HEK293T (cell line): ENCODE results near the gene SALL2.
"Not testable (repeated sequence)": the region's sequence is repeated elsewhere in the genome, so short reads cannot be mapped to it uniquely, and the experiment has no call there.

Experiments used
- CTCF ChIA-PET: fragments of 350-600 bp; formaldehyde crosslinking; extraction: SDS; loops from one replicate; lab custom pipeline; 2021; ENCODE audit warnings: antibody characterized with exemption, inconsistent platforms; lab: Yijun Ruan, JAX
- POLR2A ChIA-PET: fragments of 350-600 bp; formaldehyde crosslinking; extraction: SDS; loops from one replicate; lab custom pipeline; 2020; ENCODE audit warnings: antibody characterized with exemption, inconsistent platforms; lab: Yijun Ruan, JAX
- DNase-seq: peaks from one replicate; pipeline ENCODE4 v3.0.0; 2012; ENCODE audit warnings: mixed read lengths; ENCODE audit errors: extremely low spot score
- ARNT ChIP-seq: fragments of 450-650 bp; IDR thresholded peaks from 2 replicates; pipeline ENCODE4 v1.6.1; 2017; ENCODE audit warnings: mild to moderate bottlenecking
- BHLHE40 ChIP-seq: fragments of 450-650 bp; IDR thresholded peaks from 2 replicates; pipeline ENCODE4 v1.6.1; 2016; ENCODE audit warnings: mild to moderate bottlenecking, moderate library complexity, borderline replicate concordance
- CTBP1 ChIP-seq: fragments of 450-650 bp; IDR thresholded peaks from 2 replicates; pipeline ENCODE4 v1.6.1; 2016; ENCODE audit warnings: borderline replicate concordance
- ELF4 ChIP-seq: fragments of 450-650 bp; IDR thresholded peaks from 2 replicates; pipeline ENCODE4 v1.6.1; 2017; ENCODE audit warnings: antibody characterized with exemption
- FOXA1 ChIP-seq: fragments of 450-650 bp; IDR thresholded peaks from 2 replicates; pipeline ENCODE4 v1.6.1; 2016; ENCODE audit warnings: mild to moderate bottlenecking
- FOXK2 ChIP-seq: fragments of 450-650 bp; IDR thresholded peaks from 2 replicates; pipeline ENCODE4 v1.6.1; 2016; ENCODE audit warnings: mild to moderate bottlenecking
- FOXM1 ChIP-seq: fragments of 450-650 bp; IDR thresholded peaks from 2 replicates; pipeline ENCODE4 v1.6.1; 2017; ENCODE audit warnings: mild to moderate bottlenecking, borderline replicate concordance
- HDGF ChIP-seq: fragments of 450-650 bp; IDR thresholded peaks from 2 replicates; pipeline ENCODE4 v1.6.1; 2017; ENCODE audit warnings: antibody characterized with exemption, borderline replicate concordance
- L3MBTL2 ChIP-seq: fragments of 450-650 bp; conservative IDR thresholded peaks from 2 replicates; pipeline ENCODE4 v1.6.1; 2016; ENCODE audit warnings: mild to moderate bottlenecking
- LEF1 ChIP-seq: fragments of 450-650 bp; IDR thresholded peaks from 2 replicates; pipeline ENCODE4 v1.6.1; 2017; ENCODE audit warnings: mild to moderate bottlenecking, borderline replicate concordance
- NFRKB ChIP-seq: fragments of 450-650 bp; IDR thresholded peaks from 2 replicates; pipeline ENCODE4 v1.6.1; 2016; ENCODE audit warnings: mild to moderate bottlenecking, moderate library complexity
- PKNOX1 ChIP-seq: fragments of 450-650 bp; IDR thresholded peaks from 2 replicates; pipeline ENCODE4 v1.6.1; 2016
- SP1 ChIP-seq: fragments of 450-650 bp; IDR thresholded peaks from 2 replicates; pipeline ENCODE4 v1.6.1; 2017
- SUZ12 ChIP-seq: fragments of 450-650 bp; IDR thresholded peaks from 2 replicates; pipeline ENCODE4 v1.6.1; 2016; ENCODE audit warnings: mild to moderate bottlenecking
- TARDBP ChIP-seq: fragments of 450-650 bp; IDR thresholded peaks from 2 replicates; pipeline ENCODE4 v1.6.1; 2016
- ZNF384 ChIP-seq: fragments of 450-650 bp; IDR thresholded peaks from 2 replicates; pipeline ENCODE4 v1.6.1; 2016

SALL2 gene

DNA sequence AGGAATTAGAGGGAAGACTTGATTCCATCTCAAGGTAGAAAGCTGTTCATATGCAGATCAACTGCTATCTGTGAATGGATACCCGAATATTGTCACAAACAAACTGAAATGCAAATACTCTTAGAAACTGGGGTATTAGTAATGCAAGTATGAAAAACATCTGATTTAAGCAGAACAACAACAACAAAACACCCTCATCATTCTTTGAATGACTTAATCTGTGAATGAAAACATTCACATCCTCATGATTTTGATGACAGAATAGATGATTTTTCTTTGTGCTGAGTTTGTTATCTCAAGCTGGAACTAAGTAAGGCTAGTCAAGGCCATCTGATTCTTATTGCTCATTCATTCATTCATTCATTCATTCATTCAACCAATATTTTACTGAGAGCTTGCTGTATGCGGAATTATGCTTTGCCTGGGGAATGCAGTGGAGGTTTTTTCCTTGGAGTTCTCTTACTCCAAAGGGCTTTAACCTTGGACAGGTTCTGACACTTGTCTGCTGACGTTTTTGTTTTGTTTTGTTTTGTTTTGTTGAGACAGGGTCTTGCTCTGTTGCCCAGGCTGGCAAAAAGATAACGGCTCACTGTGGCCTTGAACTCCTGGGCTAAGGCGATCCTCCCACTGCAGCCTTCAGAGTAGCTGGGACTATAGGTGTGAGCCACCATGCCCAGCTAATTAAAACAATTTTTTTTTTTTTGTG lies 30.4 kb upstream of the SALL2 start:
- ChIA-PET CTCF (interaction anchor here (0.6 to 2.9 kb wide), 8 partner anchors 18 to 99 kb away, joined by 3 to 35 read pairs (median 3); partner anchors contain the start of gene METTL3), POLR2A (interaction anchor here (0.7 to 1.9 kb wide), 4 partner anchors 30 to 101 kb away, joined by 3 to 15 read pairs (median 6); partner anchors contain the start of genes CHD8, METTL3 and SALL2)
- no peak for DNase-seq
- no peak for TF ChIP-seq ARNT
- TF ChIP-seq PKNOX1, result no peak
- no peak for TF ChIP-seq FOXA1
- no peak for TF ChIP-seq ZNF384
- no peak for TF ChIP-seq SP1
- no peak for TF ChIP-seq HDGF
- no peak for TF ChIP-seq FOXM1
- no peak for TF ChIP-seq LEF1
- TF ChIP-seq L3MBTL2, result no peak
- TF ChIP-seq ELF4, result no peak
- no peak for TF ChIP-seq CTBP1
- TF ChIP-seq BHLHE40, result no peak
- TF ChIP-seq FOXK2, result no peak

DNA sequence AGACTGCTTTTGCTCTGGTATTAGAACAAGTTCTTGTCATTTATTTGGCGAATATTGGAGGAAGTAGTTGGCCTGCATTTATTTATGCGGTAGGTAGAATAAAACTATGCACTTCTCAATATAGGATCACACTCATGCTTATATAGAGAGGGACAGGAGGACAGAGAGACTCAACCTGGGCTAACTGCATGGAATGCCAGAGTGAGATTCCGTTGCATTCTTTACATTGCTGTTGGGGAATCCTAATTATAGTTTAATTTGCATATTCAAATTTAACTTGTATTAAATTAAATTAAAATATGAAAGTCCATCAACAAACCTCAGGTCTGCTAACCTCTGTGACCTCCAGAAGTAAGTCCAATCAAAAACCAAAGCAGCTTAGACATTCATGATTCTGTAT lies 27.1 kb upstream of the SALL2 start:
- no peak for DNase-seq
- ChIA-PET POLR2A (no interaction called here), CTCF (interaction anchor here (1.7 kb wide), 1 partner anchor 55 kb away, joined by 6 read pairs; no protein-coding TSS in a partner anchor)
- TF ChIP-seq ELF4 (no peak), SP1 (no peak), ARNT (no peak), FOXM1 (no peak), CTBP1 (no peak), SUZ12 (no peak), BHLHE40 (no peak), L3MBTL2 (no peak), HDGF (no peak), ZNF384 (no peak), FOXA1 (no peak)

DNA sequence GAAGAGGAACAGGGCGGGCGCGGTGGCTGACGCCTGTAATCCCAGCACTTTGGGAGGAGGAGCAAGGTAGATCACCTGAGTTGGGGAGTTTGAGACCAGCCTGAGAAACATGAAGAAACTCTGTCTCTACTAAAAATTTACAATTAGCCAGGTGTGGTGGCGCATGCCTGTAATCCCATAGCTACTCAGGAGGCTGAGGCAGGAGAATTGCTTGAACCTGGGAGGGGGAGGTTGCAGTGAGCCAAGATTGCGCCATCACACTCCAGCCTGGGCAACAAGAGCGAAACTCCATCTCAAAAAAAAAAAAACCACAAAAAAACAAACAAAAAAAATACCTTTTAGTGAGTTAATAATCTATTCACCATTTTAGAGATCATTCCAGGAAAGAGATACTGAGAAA lies 18.4 kb upstream of the SALL2 start:
- CTCF ChIA-PET, DNase-seq, POLR2A ChIA-PET: not testable (repeated sequence)

GRCh38 chr14:21543963-21544362 lies 17.8 kb upstream of the SALL2 start:
- CTCF ChIA-PET, result no interaction called here
- POLR2A ChIA-PET, result no interaction called here
- no peak for DNase-seq
- TF ChIP-seq LEF1 (no peak), SP1 (no peak), PKNOX1 (no peak), BHLHE40 (no peak), HDGF (no peak), FOXA1 (no peak), FOXK2 (no peak), CTBP1 (no peak), ELF4 (no peak), SUZ12 (no peak), TARDBP (no peak), NFRKB (no peak), L3MBTL2 (no peak), ZNF384 (no peak), FOXM1 (no peak)

DNA sequence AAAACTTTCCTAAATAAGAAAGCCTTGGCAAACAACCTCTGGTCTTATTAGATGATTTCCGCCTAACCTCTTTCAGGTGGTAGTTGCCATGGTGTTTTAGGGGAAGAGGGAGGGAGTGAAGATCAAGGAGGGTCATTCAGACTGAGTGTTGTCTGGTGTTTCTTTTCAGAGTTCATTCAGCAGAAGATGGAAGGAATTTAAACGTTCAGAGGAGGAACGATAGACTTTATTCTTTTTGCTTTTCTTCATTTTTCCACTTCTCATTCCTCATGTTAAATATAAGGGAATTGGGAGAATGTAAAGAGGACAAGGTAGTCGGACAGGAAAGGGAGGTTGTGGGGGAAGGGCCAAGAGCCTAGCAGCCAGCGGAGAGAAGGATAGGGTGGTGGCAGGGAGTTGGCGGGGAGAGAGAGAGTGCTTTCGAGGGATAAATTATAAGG lies 17.4 kb upstream of the SALL2 start:
- POLR2A ChIA-PET, result interaction anchor here (1.8 kb wide), 1 partner anchor 32 kb away, joined by 8 read pairs; the partner anchor contains the start of gene METTL3
- CTCF ChIA-PET, result no interaction called here
- TF ChIP-seq L3MBTL2 (no peak), FOXM1 (no peak), FOXA1 (no peak), FOXK2 (no peak), NFRKB (no peak), CTBP1 (no peak), PKNOX1 (no peak), SUZ12 (no peak), SP1 (no peak), ARNT (no peak), BHLHE40 (no peak), ZNF384 (no peak), TARDBP (no peak), LEF1 (no peak), ELF4 (no peak), HDGF (no peak)
- no peak for DNase-seq

DNA sequence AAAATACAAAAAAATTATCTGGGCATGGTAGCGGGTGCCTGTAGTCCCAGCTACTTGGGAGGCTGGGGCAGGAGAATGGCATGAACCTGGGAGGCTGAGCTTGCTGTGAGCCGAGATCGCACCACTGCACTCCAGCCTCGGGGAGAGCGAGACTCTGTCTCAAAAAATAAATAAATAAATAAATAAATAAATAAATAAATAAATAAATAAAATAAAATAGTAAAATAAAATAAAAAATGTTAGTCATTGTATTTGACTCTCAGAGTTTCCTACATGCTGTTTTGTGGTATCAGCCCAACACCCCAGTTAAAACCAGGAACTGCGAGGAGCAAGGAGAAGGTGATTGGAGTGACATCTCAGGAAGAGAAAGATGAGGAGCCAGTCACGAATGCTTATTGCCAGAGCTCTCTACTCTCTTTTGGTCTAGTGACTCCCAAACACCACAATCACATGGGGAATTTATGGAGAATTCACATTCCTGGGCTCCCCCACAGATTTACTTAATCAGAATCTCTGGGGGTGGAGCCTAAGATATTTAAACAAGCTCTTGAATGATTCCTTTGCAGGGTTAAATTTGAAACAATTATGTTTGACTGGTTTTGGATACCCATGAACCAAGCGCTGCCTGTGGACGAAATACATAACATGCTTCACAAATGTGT lies 15.4 kb upstream of the SALL2 start:
- CTCF ChIA-PET, result no interaction called here
- TF ChIP-seq SP1 (no peak), BHLHE40 (no peak), PKNOX1 (no peak), ZNF384 (no peak), HDGF (no peak), LEF1 (no peak), NFRKB (no peak), ELF4 (no peak)
- POLR2A ChIA-PET, result interaction anchor here (1.1 to 1.8 kb wide), 2 partner anchors 15 to 30 kb away, joined by 5 to 8 read pairs; partner anchors contain the start of genes METTL3 and SALL2
- no peak for DNase-seq
